ENCODE results near the gene IFI16.

DNA sequence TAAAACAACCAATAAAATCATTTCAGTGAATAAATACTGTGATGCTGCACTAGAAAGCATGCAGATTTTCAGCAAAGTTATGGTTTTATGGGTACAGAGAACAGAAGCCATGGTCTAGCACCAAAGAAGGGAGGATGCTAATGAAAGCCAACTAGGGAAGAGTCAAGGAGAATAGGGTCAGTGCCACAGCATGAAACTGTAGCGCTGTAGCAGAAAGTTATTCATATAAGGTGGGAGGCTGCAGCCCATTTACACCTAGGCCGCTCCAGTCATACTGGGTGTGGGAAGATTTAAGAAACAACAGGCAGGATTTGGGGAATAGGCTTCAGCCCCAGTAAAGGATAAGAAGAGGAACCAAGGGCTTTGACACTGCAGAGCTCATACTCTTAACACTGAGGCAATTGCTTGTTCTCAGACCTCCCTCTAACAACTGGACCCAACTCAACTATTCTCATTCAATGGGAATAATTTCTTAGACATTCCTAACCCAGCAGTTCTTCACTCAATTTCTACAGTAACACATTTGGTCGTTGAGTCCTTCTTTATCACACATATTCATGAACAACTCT, 4.4 kb downstream of the IFI16 start:
- TF ChIP-seq MAFK (IDR thresholded peaks at IDR 0.05; ENCODE audit: low read depth, low read length) (no peak), MAZ (IDR thresholded peaks at IDR 0.05; ENCODE audit: borderline replicate concordance, low read depth, low read length) (no peak), MXI1 (IDR thresholded peaks at IDR 0.05; ENCODE audit: borderline replicate concordance, low read depth, low read length) (no peak), RFX5 (IDR thresholded peaks at IDR 0.05; ENCODE audit: low read depth, low read length) (no peak), POLR2A (IDR thresholded peaks at IDR 0.05; ENCODE audit: low read depth, low read length) (no peak), SMC3 (IDR thresholded peaks at IDR 0.05; ENCODE audit: low read depth, low read length) (no peak), RAD21 (IDR thresholded peaks at IDR 0.05; ENCODE audit: low read length) (no peak), CEBPB (IDR thresholded peaks at IDR 0.05; ENCODE audit: low read depth, low read length) (no peak), BHLHE40 (IDR thresholded peaks at IDR 0.05; ENCODE audit: low read depth, low read length) (no peak), CHD1 (IDR thresholded peaks at IDR 0.05; ENCODE audit: low read depth, low read length) (no peak), RCOR1 (IDR thresholded peaks at IDR 0.05; ENCODE audit: insufficient replicate concordance, low read length) (no peak)
- TF ChIP-seq, protein P1, sequence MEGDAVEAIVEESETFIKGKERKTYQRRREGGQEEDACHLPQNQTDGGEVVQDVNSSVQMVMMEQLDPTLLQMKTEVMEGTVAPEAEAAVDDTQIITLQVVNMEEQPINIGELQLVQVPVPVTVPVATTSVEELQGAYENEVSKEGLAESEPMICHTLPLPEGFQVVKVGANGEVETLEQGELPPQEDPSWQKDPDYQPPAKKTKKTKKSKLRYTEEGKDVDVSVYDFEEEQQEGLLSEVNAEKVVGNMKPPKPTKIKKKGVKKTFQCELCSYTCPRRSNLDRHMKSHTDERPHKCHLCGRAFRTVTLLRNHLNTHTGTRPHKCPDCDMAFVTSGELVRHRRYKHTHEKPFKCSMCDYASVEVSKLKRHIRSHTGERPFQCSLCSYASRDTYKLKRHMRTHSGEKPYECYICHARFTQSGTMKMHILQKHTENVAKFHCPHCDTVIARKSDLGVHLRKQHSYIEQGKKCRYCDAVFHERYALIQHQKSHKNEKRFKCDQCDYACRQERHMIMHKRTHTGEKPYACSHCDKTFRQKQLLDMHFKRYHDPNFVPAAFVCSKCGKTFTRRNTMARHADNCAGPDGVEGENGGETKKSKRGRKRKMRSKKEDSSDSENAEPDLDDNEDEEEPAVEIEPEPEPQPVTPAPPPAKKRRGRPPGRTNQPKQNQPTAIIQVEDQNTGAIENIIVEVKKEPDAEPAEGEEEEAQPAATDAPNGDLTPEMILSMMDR (conservative IDR thresholded peaks at IDR 0.05; ENCODE audit: low read depth, low read length): no peak
- TF ChIP-seq, protein P2, sequence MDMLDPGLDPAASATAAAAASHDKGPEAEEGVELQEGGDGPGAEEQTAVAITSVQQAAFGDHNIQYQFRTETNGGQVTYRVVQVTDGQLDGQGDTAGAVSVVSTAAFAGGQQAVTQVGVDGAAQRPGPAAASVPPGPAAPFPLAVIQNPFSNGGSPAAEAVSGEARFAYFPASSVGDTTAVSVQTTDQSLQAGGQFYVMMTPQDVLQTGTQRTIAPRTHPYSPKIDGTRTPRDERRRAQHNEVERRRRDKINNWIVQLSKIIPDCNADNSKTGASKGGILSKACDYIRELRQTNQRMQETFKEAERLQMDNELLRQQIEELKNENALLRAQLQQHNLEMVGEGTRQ (IDR thresholded peaks at IDR 0.05; ENCODE audit: low read depth, low read length): no peak
- TF ChIP-seq, protein P3, sequence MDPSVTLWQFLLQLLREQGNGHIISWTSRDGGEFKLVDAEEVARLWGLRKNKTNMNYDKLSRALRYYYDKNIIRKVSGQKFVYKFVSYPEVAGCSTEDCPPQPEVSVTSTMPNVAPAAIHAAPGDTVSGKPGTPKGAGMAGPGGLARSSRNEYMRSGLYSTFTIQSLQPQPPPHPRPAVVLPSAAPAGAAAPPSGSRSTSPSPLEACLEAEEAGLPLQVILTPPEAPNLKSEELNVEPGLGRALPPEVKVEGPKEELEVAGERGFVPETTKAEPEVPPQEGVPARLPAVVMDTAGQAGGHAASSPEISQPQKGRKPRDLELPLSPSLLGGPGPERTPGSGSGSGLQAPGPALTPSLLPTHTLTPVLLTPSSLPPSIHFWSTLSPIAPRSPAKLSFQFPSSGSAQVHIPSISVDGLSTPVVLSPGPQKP (IDR thresholded peaks at IDR 0.05; ENCODE audit: borderline replicate concordance, low read depth, low read length): no peak
